Measurements from ENCODE around the gene IBSP. TPM values are rescaled to one million over a fixed set of nuclear protein-coding genes. Genes with fewer than 3 reads are reported as not detected.

IBSP gene
- total RNA-seq, result not detected in 2 replicates

- DNase-seq (ENCODE audit: low read depth), result no peak
- no peak within 1 kb of the TSS for H3K4me3 ChIP-seq (ENCODE audit: low read depth, low read length)
- TF ChIP-seq, protein P1, sequence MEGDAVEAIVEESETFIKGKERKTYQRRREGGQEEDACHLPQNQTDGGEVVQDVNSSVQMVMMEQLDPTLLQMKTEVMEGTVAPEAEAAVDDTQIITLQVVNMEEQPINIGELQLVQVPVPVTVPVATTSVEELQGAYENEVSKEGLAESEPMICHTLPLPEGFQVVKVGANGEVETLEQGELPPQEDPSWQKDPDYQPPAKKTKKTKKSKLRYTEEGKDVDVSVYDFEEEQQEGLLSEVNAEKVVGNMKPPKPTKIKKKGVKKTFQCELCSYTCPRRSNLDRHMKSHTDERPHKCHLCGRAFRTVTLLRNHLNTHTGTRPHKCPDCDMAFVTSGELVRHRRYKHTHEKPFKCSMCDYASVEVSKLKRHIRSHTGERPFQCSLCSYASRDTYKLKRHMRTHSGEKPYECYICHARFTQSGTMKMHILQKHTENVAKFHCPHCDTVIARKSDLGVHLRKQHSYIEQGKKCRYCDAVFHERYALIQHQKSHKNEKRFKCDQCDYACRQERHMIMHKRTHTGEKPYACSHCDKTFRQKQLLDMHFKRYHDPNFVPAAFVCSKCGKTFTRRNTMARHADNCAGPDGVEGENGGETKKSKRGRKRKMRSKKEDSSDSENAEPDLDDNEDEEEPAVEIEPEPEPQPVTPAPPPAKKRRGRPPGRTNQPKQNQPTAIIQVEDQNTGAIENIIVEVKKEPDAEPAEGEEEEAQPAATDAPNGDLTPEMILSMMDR (conservative IDR thresholded peaks at IDR 0.05; ENCODE audit: low read depth, low read length), result no peak
Measured at GRCh38 chr4:87799301-87800113, at the start of gene IBSP. Gene IBSP, plus strand, starts transcription at chr4:87799554. Its CDS starts 2,808 bp downstream, at chr4:87802362.

DNA sequence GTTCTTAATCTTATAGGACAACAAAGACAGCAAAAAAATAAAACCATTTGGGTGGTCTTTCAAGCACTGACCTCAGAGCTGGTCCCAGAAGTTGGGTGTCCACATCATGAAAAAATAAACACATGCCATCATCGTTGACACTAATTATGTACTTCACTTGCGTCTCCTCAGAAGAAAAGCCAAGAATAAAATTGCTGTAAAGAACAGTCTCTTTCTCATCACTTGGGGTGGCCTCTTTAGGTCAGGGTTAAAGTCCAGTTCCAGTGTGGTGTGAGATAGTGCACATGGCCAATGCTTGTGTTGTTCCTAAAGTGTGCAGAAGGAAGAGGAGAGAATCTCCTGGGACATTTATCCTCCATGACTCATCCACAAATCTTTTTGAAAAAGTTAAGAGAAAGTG lies 49.5 kb upstream of the IBSP start:
- TF ChIP-seq, protein P1 (conservative IDR thresholded peaks at IDR 0.05; ENCODE audit: low read depth, low read length), result no peak
- no peak overlapping the region for H3K4me3 ChIP-seq (ENCODE audit: low read depth, low read length)
- no peak for DNase-seq (ENCODE audit: low read depth)

GRCh38 chr4:87758270-87758669 lies 41.1 kb upstream of the IBSP start:
- no peak overlapping the region for H3K4me3 ChIP-seq (ENCODE audit: low read depth, low read length)
- TF ChIP-seq, protein P1 (conservative IDR thresholded peaks at IDR 0.05; ENCODE audit: low read depth, low read length), result no peak
- DNase-seq (ENCODE audit: low read depth), result no peak

GRCh38 chr4:87762311-87762710 lies 37.0 kb upstream of the IBSP start:
- H3K4me3 ChIP-seq (ENCODE audit: low read depth, low read length), result no peak overlapping the region
- TF ChIP-seq, protein P1 (conservative IDR thresholded peaks at IDR 0.05; ENCODE audit: low read depth, low read length), result no peak
- no peak for DNase-seq (ENCODE audit: low read depth)

DNA sequence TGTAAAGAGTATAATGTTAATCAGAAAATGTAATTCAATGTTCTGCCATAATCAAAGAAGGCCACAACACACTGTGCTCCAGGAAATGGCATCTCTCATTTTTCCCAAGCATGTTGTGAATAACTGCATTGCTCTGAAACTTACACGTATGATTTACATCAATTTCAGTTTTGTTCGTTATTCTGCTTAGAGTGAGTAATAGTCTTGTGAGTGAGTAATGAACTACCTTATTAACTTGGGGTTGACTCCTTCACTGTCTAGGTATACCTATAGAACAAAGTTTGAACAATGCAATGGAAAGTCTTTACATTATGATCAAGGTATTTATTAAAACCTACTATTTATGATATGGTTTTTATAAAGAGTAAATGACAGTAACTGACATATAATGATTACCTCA lies 17.8 kb upstream of the IBSP start:
- TF ChIP-seq, protein P1 (conservative IDR thresholded peaks at IDR 0.05; ENCODE audit: low read depth, low read length), result no peak
- DNase-seq (ENCODE audit: low read depth), result no peak
- no peak overlapping the region for H3K4me3 ChIP-seq (ENCODE audit: low read depth, low read length)

- DNase-seq (ENCODE audit: low read depth), result no peak
- TF ChIP-seq, protein P1 (conservative IDR thresholded peaks at IDR 0.05; ENCODE audit: low read depth, low read length), result no peak
- no peak overlapping the region for H3K4me3 ChIP-seq (ENCODE audit: low read depth, low read length)
Measured at GRCh38 chr4:87783781-87784180, 15.6 kb upstream of the IBSP start.
